GM12892 (cell line): ENCODE data around the gene TNS3.
"Not testable (repeated sequence)": the region's sequence is repeated elsewhere in the genome, so short reads cannot be mapped to it uniquely, and the experiment has no call there.

Experiments used
- DNase-seq: peaks from one replicate; pipeline ENCODE4 v3.0.0; 2011; ENCODE audit not compliant: insufficient read length
- FAIRE-seq: peaks from 2 replicates; lab custom pipeline; 2011; peaks lifted over from hg19 to GRCh38; lab: Jason Lieb, UNC
- POLR2A ChIP-seq: IDR thresholded peaks from 2 replicates; pipeline ENCODE4 v1.6.1; 2011; ENCODE audit warnings: low read depth, low read length, control low read depth
- POLR2AphosphoS5 ChIP-seq: IDR thresholded peaks from 2 replicates; pipeline ENCODE4 v1.6.1; 2011; ENCODE audit warnings: low read depth, low read length, control low read depth
- TAF1 ChIP-seq: IDR thresholded peaks from 2 replicates; pipeline ENCODE4 v1.6.1; 2011; ENCODE audit warnings: low read depth, mild to moderate bottlenecking, control low read depth, low read length, borderline replicate concordance

The TNS3 gene

GRCh38 chr7:47268851-47269836 lies 312.8 kb downstream of the TNS3 start:
- TF ChIP-seq POLR2AphosphoS5, result no peak
- TF ChIP-seq POLR2A, result no peak
- TF ChIP-seq TAF1, result no peak
- no peak for FAIRE-seq
- DNase-seq, result no peak

- FAIRE-seq (no peak), DNase-seq (no peak)
- no peak for TF ChIP-seq POLR2AphosphoS5
- no peak for TF ChIP-seq TAF1
- no peak for TF ChIP-seq POLR2A
Observed at GRCh38 chr7:47267346-47267745, 314.6 kb downstream of the TNS3 start.

DNA sequence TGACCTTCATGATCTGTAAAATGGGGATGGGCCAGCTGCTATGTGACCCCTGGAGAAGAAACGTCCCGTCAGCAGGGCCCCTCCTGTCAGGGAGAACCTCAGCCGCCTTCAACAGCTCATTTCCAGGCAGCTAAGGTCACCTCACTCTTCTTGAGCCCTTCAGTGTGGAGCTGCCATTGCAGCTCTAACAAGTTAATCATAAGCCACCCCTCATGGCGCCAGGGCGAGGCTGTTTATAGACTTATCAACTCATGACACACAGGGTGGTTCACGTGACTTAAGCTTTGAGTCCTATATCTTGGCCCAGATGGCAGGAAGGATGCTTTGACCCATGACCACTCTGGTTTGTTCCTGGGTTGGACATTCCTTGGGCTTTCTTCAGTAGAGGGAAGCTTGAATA lies 315.1 kb downstream of the TNS3 start:
- DNase-seq (no peak), FAIRE-seq (no peak)
- TF ChIP-seq TAF1 (no peak), POLR2A (no peak), POLR2AphosphoS5 (no peak)

- FAIRE-seq, result peak; percentile 95
- no peak for DNase-seq
- no peak for TF ChIP-seq TAF1
Observed at GRCh38 chr7:47266131-47266706, 315.7 kb downstream of the TNS3 start.

DNA sequence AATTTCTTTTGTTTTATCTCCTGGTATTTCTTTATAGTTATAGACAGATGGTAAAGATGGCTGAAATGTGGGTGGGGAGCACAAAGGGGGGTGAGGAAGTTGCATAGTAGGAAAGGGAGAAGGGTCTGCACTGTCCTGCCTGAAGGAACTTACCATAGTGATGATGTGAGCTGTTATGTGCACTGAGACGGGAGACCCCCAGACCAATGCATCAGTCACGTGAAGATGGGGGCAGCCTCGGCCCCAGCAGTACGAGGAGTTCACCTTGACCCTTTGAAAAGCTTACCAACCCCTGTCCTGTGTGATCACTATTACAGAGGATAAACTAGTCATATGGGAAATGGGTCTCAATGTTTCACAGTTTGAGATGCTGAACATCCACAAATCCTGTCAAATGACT lies 316.3 kb downstream of the TNS3 start:
- DNase-seq (no peak), FAIRE-seq (no peak)
- TF ChIP-seq TAF1, result no peak
- no peak for TF ChIP-seq POLR2A
- TF ChIP-seq POLR2AphosphoS5, result no peak

- FAIRE-seq (no peak), DNase-seq (no peak)
- TF ChIP-seq TAF1 (no peak), POLR2AphosphoS5 (no peak), POLR2A (no peak)
Observed at GRCh38 chr7:47264021-47264651, 317.8 kb downstream of the TNS3 start.

DNA sequence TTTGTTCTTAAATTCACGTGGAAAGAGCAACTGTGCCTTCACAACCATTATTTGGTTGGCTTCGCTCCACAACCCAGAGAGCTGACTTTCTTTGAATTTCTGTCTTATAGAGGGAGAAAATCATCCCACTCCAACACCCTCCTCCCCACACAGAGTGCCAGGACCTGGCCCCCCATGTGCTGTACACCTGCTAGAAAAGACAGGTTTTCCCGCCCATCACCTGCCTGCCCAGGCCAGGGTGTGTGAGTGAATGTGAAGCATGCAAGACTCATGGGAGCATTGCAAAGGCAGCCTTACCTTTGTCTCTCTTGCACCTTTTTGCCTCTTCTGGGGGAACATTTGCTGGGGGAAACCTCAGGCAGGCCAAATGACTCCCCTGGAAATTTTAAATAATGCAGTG lies 319.0 kb downstream of the TNS3 start:
- DNase-seq, result no peak
- no peak for FAIRE-seq
- TF ChIP-seq POLR2AphosphoS5 (no peak), POLR2A (no peak), TAF1 (no peak)

DNA sequence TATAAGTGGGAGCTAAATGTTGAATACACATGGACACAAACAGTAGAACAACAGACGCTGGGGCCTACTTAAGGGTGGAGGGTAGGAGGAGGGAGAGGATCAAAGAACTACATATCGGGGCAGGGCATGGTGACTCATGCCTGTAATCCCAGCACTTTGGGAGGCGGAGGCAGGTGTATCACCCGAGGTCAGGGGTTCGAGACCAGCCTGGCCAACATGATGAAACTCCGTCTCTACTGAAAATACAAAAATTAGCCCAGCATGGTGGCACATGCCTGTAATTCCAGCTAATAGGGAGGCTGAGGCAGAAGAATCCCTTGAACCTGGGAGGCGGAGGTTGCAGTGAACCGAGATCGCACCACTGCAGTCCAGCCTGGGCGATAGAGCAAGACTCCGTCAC lies 319.8 kb downstream of the TNS3 start:
- FAIRE-seq, DNase-seq: not testable (repeated sequence)

DNA sequence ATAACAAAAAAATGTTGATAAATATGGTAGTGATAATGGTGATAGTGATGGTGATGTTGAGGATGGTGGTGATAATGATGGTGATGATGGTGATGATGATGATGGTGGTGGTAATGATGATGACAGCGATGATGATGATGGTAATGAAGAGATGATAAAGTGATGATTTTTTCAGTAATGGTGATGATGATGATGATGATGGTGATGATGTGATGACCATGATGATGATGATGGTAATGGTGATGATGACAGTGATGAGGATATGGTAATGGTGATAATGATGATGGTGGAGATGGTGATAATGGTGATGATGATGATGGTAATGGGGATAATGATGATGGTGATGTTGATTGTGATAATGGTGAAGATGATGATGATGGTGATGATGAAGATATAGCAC lies 321.6 kb downstream of the TNS3 start:
- TF ChIP-seq POLR2AphosphoS5, result no peak
- TF ChIP-seq POLR2A, result no peak
- no peak for TF ChIP-seq TAF1
- DNase-seq, result no peak
- no peak for FAIRE-seq

DNA sequence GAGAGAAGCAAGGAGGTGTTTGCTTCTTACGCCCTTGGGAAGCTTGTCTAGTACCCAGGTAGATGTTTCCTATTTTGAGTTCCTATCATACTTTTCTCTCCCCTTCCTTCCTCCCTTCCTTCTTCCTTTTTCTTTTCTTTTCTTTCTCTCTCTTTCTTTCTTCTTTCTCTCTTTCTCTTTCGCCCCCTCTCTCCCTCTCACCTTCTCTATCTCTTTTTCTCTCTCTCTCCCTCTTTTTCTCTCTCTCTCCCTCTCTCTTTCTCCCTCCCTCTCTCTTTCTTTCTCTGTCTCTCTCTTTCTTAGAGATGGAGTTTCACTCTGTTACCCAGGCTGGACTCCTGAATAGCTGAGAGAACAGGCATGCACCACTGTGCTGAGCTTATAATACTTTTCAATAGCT lies 322.2 kb downstream of the TNS3 start:
- FAIRE-seq (no peak), DNase-seq (no peak)
- no peak for TF ChIP-seq POLR2AphosphoS5
- no peak for TF ChIP-seq POLR2A
- TF ChIP-seq TAF1, result no peak

- no peak for DNase-seq
- no peak for TF ChIP-seq TAF1
- no peak for TF ChIP-seq POLR2AphosphoS5
- no peak for TF ChIP-seq POLR2A
- FAIRE-seq, result no peak
Observed at GRCh38 chr7:47258798-47259197, 323.1 kb downstream of the TNS3 start.

DNA sequence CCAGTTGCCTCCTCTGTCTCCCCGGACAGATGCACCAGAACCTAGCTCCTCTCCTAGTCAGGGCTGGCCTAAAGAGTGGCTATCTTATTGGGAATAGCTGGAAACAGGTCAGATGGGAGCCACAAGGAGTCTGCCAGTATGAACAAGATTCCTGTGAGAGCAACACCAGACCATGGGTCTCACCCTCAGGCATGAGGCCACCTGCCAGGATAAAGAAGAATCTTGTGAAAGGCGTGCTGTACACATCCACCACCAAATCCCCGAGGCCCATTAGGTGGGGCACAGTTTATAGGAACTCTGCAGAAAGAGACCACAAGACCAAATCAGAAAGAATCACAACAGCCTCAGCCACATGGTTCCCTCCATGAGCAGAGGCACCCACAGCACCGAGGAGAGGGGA lies 325.9 kb downstream of the TNS3 start:
- FAIRE-seq, result no peak
- no peak for DNase-seq
- TF ChIP-seq POLR2A, result no peak
- no peak for TF ChIP-seq POLR2AphosphoS5
- TF ChIP-seq TAF1, result no peak

- no peak for FAIRE-seq
- no peak for TF ChIP-seq POLR2AphosphoS5
- no peak for TF ChIP-seq TAF1
- TF ChIP-seq POLR2A, result no peak
- no peak for DNase-seq
Observed at GRCh38 chr7:47255441-47255840, 326.5 kb downstream of the TNS3 start.
